GM21576 (cell line): ENCODE data around the gene MTCP1.
A peak's percentile ranks its signal among the peaks of the same experiment; 100 is the strongest.

Experiments used
- ATAC-seq: cut with Tn5 transposase; IDR thresholded peaks from one replicate; pipeline ENCODE4 v1.9.1; 2021; ENCODE audit warnings: mild to moderate bottlenecking, moderate library complexity; ENCODE audit not compliant: unreplicated experiment

MTCP1 gene

DNA sequence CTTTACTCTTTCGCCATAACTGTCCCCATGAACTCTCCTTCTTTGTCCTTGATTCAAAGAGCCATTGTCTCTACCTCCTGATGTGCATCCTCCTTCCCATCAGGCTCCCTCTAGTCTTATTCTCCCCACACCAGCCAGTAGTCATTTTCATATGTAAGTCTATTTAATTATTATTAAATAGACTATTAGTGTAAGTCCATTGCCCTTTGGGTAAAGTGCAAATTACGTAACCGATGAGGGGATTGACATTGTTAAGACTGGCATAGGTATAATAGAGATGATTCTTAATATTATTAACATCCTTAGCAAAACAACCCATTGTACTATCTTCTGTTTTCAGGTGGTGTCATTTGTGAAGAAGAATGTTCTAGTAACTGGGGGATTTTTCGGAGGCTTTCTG lies 16.7 kb downstream of the MTCP1 start:
- ATAC-seq: no peak

DNA sequence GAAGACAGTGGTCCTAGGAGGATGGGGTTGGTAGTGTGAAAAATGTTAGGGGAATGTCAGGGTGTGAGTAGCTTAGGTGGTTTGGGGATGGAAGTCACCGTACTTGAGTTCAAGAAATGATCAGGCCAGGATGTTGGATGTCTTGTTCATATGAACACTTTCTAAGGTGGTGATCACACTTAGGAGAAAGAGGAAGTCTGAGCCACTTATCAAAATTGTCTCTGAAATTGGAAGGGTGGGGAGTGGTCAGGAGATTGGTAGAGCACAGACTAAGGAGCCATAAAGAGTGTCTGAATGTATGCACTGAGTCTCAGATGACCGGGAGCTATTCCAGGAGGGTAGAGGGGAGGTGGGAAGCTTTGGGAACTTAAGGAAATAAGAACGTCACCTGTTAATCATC lies 17.3 kb downstream of the MTCP1 start:
- ATAC-seq: no peak

GRCh38 chrX:155052738-155053498 lies 18.0 kb downstream of the MTCP1 start:
- no peak for ATAC-seq

DNA sequence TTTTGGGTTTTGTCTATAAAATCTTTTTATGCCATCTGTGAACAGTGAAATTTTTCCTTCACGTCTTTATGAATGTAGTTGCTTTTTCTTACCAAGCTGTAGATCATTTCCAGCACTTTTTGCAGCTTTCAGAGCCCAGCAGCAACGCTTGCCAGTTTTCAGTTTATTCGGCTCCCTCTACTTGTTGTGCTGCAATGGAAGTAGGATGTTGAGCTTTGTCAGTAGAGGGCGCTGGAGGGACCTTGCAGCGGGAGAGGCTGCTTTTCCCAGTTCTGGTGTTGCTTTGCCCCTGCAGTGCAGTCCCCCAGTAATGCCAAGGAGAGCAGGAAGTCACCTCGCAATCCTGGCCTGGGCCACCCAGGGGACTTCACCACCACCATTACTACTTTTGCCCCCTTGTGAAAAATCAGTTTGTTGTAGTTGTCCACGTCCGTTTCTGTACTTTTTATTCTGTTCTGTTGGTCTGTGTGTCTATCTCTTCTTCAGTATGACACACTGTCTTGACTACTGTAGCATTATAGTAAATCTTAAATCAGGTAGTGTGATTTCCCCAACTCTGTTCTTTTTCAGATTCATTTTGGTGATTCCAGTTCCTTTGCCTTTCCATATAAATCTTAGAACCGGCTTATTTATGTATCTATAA lies 21.8 kb downstream of the MTCP1 start:
- ATAC-seq: no peak

GRCh38 chrX:155046811-155047528 lies 24.0 kb downstream of the MTCP1 start:
- ATAC-seq: no peak

- no peak for ATAC-seq
These were observed 24.7 kb downstream of the MTCP1 start for GRCh38 chrX:155046129-155046810.

DNA sequence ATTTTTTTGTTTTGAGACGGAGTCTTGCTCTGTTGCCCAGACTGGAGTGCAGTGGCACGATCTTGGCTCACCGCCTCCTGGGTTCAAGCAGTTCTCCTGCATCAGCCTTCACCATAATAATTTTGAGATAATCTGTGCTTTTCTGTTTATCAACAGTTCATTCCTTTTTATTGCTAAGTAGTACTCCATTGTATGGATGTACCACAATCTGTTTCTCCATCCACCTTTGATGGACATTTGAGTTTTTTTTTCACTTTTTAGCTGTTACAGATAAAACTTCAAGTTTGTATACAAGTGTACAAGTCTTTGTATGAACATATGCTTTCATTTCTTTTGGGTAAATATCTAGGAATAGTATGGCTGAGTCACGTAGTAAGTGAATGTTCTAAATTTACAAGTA lies 35.2 kb downstream of the MTCP1 start:
- no peak for ATAC-seq

DNA sequence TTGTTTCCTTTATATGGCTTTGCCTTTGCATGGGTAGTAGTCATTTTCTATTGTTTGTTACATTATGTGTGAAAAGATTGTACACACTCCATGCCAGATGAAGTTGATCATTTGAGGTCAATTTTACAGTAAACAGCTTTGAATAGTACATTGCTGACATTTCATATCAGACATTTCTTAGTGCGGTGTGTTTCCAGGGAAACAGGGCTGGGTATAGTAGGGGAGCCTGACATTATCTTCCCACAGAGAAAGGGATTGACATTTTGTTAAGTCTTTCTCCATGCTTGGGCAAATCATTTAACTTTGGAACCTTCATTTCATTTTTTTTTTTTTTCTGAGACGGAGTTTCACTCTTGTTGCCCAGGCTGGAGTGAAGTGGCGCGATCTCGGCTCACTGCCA lies 39.3 kb downstream of the MTCP1 start:
- ATAC-seq: no peak

DNA sequence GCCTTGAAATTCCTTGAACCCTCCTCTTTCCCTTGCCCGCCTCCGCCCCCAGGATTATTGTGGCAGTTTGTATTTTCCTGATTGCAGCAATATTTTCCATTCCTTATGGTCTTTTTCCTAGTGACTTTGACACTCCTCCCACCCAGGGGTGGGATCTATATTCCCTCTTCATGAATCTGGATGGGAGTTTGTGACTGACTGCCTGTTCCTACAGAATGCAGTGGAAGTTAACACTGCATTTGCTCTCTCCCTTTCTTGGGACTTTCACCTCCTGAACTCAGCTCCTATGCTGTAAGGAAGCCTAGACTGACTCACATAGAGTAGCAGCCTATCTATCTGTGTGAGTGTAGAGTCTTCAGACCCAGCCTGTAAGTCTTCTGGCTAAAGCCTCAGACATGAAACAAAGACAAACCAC lies 42.1 kb downstream of the MTCP1 start:
- ATAC-seq: no peak

DNA sequence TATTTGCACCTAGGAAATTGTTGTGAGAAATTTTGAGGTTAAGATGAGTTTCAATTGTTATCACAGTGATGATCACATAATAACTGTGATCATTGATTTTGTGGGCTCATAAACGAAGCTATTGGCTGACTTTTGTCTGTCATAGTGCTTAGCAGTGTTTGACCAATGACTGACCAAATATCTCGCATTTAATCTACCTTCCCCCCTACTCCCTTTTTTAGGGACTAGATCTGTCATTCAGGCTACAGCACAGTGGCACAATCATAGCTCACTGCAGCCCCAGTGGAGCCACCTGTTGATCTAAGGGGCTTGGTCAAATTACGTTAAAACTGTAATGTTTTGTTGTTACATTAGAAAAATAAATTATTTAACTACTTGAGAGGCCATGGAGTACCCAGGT lies 42.8 kb downstream of the MTCP1 start:
- ATAC-seq: no peak

GRCh38 chrX:155027509-155028066 lies 43.3 kb downstream of the MTCP1 start:
- no peak for ATAC-seq

DNA sequence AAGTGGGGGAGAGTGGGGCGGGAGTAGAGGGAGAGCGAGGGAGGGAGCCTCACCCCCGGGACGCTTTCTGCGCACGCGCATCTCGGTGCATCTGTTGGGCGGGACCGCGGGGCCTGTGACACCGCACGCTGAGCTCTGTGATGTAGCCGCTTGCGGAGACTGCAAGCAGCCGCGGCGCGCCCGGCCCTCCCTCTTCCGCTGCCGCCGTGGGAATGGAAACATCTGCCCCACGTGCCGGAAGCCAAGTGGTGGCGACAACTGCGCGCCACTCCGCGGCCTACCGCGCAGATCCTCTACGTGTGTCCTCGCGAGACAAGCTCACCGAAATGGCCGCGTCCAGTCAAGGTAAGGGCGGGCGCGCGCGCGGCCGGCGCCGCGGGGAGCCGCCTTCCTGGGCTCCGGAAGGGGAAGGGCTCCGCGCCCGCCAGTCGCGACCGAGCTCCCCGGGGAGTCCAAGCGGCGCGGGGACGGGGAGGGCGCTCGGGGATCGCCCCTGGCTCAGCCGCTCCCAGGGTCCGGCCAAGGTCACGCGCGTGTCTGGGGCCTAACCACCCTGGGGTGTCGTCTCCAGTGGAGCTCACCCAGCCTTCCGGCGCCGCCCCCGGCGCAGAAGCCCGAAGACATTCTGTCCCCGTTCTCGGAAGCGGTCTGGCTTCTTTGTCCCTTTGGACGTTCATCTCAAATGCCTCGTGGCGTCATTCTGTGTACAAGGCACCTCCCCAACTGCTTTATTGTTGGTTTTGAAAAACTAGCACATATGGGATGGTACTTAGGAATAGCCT lies 44.0 kb downstream of the MTCP1 start, which contains the start of gene FUNDC2:
Gene FUNDC2 (plus strand): TSS at position 118 of the 782 bp plus-strand sequence. CDS start 95 bp downstream, at position 213.
- ATAC-seq: peak; percentile 84

- no peak for ATAC-seq
These were observed 44.6 kb downstream of the MTCP1 start for GRCh38 chrX:155026420-155026726.

DNA sequence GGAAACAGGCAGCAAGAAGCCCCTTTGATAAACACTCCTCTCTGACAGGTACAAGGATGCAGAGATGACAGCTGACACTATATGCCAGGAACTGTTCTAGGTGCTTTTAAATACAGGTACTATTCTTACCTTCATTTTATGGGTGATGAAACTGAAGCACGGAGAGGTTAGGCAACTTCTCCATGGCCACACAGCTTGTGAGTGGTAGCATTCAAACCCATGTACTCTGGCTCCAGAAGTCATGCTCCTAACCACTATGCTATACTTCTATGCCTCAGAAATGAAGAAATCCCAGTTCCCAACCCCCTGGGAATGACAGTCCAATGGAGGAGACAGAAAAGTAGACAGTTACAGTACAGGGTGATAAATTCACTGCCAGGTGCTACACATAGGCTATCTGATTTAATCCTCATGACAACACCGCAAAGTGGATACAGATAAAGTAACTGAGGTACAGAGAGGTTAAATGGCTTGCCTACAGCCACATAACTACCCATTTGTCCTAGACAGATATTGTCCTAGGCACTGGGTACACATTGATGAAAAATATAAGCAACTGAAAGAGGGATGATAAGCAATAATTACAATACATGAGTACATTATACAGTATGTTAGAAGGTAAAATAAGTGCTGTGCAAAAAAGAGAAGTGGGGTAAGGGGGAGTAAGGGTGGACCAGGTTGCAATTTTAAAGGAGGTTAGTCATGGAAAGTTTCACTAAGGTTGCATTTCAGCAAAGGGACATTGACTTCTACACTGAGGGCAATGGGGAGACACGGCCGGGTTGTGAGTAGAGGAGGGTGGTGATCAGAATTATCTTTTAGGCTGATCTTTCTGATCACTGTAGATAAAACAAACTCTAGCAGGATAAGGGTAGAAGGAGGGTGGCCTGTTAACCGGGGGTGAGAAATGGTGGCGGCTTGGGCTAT lies 46.8 kb downstream of the MTCP1 start:
- no peak for ATAC-seq

GRCh38 chrX:155022585-155022984 lies 48.4 kb downstream of the MTCP1 start, which contains the start of gene F8:
F8 (minus strand) TSS chrX:155022723; CDS start chrX:155022552, 171 bp downstream.
- no peak for ATAC-seq

- no peak for ATAC-seq
These were observed 50.3 kb downstream of the MTCP1 start for GRCh38 chrX:155020591-155020990.
